Neural progenitor cell (in vitro differentiated cells): ENCODE data around the gene TMEM256.

ENCODE experiments used
- EZH2 ChIP-seq: fragments of 200-600 bp; sonication (generic); IDR thresholded peaks from 2 replicates; pipeline ENCODE4 v1.6.1; 2017; ENCODE audit warnings: antibody characterized with exemption, mild to moderate bottlenecking, moderate library complexity
- TF ChIP-seq, protein P1 (sequence below): fragments of 200-600 bp; sonication (generic); IDR thresholded peaks from 2 replicates; pipeline ENCODE4 v1.5.1; 2017; ENCODE audit warnings: antibody characterized with exemption, mild to moderate bottlenecking

GRCh38 chr17:7355573-7355972 is 48.3 kb downstream of the TMEM256 start:
- TF ChIP-seq, protein P1, sequence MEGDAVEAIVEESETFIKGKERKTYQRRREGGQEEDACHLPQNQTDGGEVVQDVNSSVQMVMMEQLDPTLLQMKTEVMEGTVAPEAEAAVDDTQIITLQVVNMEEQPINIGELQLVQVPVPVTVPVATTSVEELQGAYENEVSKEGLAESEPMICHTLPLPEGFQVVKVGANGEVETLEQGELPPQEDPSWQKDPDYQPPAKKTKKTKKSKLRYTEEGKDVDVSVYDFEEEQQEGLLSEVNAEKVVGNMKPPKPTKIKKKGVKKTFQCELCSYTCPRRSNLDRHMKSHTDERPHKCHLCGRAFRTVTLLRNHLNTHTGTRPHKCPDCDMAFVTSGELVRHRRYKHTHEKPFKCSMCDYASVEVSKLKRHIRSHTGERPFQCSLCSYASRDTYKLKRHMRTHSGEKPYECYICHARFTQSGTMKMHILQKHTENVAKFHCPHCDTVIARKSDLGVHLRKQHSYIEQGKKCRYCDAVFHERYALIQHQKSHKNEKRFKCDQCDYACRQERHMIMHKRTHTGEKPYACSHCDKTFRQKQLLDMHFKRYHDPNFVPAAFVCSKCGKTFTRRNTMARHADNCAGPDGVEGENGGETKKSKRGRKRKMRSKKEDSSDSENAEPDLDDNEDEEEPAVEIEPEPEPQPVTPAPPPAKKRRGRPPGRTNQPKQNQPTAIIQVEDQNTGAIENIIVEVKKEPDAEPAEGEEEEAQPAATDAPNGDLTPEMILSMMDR = no peak
- TF ChIP-seq EZH2 = no peak
